ENCODE measurements around the gene OVOL2. TPM values are rescaled to one million over a fixed set of nuclear protein-coding genes. Genes with fewer than 3 reads are reported as not detected.

The OVOL2 gene
- total and polyA plus RNA-seq, 2 of the 8 experiments (the other 6 are each of a cell fraction or from before 2014, with no cell fraction given): 11.0 to 11.4 TPM

DNA sequence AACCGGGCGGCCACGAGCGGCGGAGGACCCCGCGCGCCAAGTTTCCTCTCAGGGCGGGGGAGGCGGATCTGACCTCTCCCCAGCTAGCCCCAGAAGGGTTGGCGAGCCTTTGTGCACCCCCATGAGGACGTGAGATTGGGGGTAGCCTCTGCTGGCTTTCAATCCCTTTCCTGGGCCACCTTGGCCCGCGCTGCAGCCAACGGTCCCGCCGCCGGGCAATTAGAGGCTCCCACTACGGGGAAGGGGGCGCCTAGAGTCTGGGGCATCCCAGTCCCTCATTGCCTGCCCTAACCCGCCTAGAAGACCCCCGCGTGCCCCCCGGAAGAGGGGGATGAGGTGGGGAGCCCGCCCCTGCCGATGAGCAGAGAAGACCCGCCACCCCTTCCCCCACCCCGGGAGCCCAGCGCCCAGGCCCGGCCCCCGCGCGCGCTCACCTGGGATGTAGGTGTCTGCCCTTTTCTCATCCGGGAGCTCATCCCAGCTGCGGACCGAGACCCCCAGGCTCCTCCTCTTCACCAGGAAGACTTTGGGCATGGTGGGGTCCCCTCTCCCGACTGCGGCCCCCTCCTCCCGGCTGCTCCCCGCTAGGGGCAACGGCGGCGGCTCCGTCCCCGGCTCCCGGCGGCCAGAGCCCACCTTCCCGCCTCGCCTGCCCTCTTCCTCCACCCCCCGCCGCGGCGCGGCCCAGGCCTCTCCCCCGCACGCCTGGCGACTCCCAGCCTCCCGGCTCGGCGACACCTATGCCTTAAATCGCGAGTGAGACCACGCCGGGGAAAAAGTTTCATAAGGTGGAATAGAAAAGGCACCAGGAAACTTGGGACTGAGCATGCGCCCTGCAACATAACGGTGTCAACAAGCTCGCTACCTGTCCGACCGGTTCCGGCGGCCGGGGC, at the start of gene OVOL2 (continued):
- TF ChIP-seq SAP30 (IDR thresholded peaks at IDR 0.05; ENCODE audit: insufficient read depth, insufficient replicate concordance, low read length) (no peak), NANOG (IDR thresholded peaks at IDR 0.05; ENCODE audit: insufficient read depth, low read depth, low read length, poor library complexity, severe bottlenecking) (no peak), ZNF274 (IDR thresholded peaks at IDR 0.05; ENCODE audit: borderline replicate concordance, extremely low read depth, low read length) (no peak)
